A549 treated with AZD9567 at 1 μM for 4 hours (cell line): Measurements from ENCODE around the gene KATNBL1. TPM values are rescaled to one million over a fixed set of nuclear protein-coding genes. Genes with fewer than 3 reads are reported as not detected.

Experiments
- total RNA-seq: library from RNA; stranded (reverse); fragments of 200-300 nt; extraction: Qiagen RNA extraction; gene quantifications from 5 replicates; pipeline ENCODE4 v1.2.3, GENCODE V29; 2022; ENCODE audit not compliant: insufficient read depth

KATNBL1 gene
- total RNA-seq: 18.7 to 41.6 TPM (median 35.8 TPM) in 5 replicates

GRCh38 chr15:34209421-34210282 lies at the start of gene KATNBL1:
Gene KATNBL1 (minus strand): TSS chr15:34210096. CDS start chr15:34163676, 46,420 bp downstream.

GRCh38 chr15:34101366-34102174 lies 108.3 kb downstream of the KATNBL1 start, which contains the start of the genes EMC7 and PGBD4:
Gene EMC7 (minus strand): TSS chr15:34101862. CDS start chr15:34101839, 23 bp downstream.
Gene PGBD4 (plus strand): TSS chr15:34102083. CDS start chr15:34102532, 449 bp downstream.

Other genes with a start within 250 kb of the KATNBL1 start
- 0.02 to 0.04 TPM (median 0.03 TPM) in 4 of 5 replicates, not detected in the other for gene CHRM5, start 241.6 kb downstream of the KATNBL1 start, total RNA-seq
- 20.6 to 24.2 TPM (median 23.1 TPM) in 5 replicates for gene AVEN, start 170.9 kb downstream of the KATNBL1 start, total RNA-seq
- 110 to 149 TPM (median 143 TPM) in 5 replicates for gene EMC7, start 108.2 kb downstream of the KATNBL1 start, total RNA-seq
- gene PGBD4, start 108.0 kb downstream of the KATNBL1 start, total RNA-seq: 1.3 to 1.7 TPM (median 1.5 TPM) in 5 replicates
- 189 to 207 TPM (median 192 TPM) in 5 replicates for gene EMC4, start 14.9 kb upstream of the KATNBL1 start, total RNA-seq
- gene SLC12A6, start 127.7 kb upstream of the KATNBL1 start, total RNA-seq: 4.2 to 6.1 TPM (median 5.6 TPM) in 5 replicates
- gene NOP10, start 133.0 kb upstream of the KATNBL1 start, total RNA-seq: 483 to 556 TPM (median 526 TPM) in 5 replicates
- gene NUTM1, start 133.2 kb upstream of the KATNBL1 start, total RNA-seq: not detected in 5 replicates
- gene LPCAT4, start 157.1 kb upstream of the KATNBL1 start, total RNA-seq: 45.6 to 64.1 TPM (median 61.9 TPM) in 5 replicates
- 1.5 to 11.0 TPM (median 10.5 TPM) in 5 replicates for gene GOLGA8A, start 227.7 kb upstream of the KATNBL1 start, total RNA-seq